HL-60 (cell line): Measurements from ENCODE around the gene PGP.

Experiments used
- DNase-seq, 2 experiments: peaks; one replicate each; pipeline ENCODE4 v3.0.0-alpha.2; 2010 to 2020; ENCODE audit warnings: low read depth in 1 of 2, low spot score in 1 of 2
- H3K27ac ChIP-seq: fragments of 250-450 bp; sonication (Bioruptor Pico); replicated peaks from 2 replicates; pipeline ENCODE4 v1.5.1; 2020; ENCODE audit warnings: mild to moderate bottlenecking, moderate library complexity
- H3K27me3 ChIP-seq: fragments of 250-450 bp; sonication (Bioruptor Pico); 2 replicates; pipeline ENCODE4 v1.5.1; 2021; ENCODE audit warnings: mild to moderate bottlenecking, moderate library complexity; ENCODE audit not compliant: insufficient read depth, poor library complexity, severe bottlenecking
- H3K4me3 ChIP-seq: replicated peaks from 2 replicates; pipeline ENCODE4 v1.5.1; 2011; ENCODE audit warnings: mild to moderate bottlenecking, control low read depth, low read length; ENCODE audit not compliant: insufficient read depth
- GABPA ChIP-seq: IDR thresholded peaks from 2 replicates; pipeline ENCODE4 v1.6.1; 2012; ENCODE audit warnings: low read depth
- POLR2AphosphoS5 ChIP-seq: IDR thresholded peaks from 2 replicates; pipeline ENCODE4 v1.6.1; 2012; ENCODE audit warnings: low read depth
- SPI1 ChIP-seq: IDR thresholded peaks from 2 replicates; pipeline ENCODE4 v1.6.1; 2012; ENCODE audit warnings: low read depth, mild to moderate bottlenecking, borderline replicate concordance
- TF ChIP-seq, protein P1 (sequence below): IDR thresholded peaks from one replicate; pipeline ENCODE4 v1.5.1; 2011; ENCODE audit warnings: low read length, control low read depth, inconsistent platforms; ENCODE audit not compliant: insufficient read depth
- TF ChIP-seq, protein P2 (sequence below): IDR thresholded peaks from 2 replicates; pipeline ENCODE4 v1.6.1; 2012; ENCODE audit warnings: low read depth; ENCODE audit not compliant: insufficient replicate concordance

The PGP gene

DNA sequence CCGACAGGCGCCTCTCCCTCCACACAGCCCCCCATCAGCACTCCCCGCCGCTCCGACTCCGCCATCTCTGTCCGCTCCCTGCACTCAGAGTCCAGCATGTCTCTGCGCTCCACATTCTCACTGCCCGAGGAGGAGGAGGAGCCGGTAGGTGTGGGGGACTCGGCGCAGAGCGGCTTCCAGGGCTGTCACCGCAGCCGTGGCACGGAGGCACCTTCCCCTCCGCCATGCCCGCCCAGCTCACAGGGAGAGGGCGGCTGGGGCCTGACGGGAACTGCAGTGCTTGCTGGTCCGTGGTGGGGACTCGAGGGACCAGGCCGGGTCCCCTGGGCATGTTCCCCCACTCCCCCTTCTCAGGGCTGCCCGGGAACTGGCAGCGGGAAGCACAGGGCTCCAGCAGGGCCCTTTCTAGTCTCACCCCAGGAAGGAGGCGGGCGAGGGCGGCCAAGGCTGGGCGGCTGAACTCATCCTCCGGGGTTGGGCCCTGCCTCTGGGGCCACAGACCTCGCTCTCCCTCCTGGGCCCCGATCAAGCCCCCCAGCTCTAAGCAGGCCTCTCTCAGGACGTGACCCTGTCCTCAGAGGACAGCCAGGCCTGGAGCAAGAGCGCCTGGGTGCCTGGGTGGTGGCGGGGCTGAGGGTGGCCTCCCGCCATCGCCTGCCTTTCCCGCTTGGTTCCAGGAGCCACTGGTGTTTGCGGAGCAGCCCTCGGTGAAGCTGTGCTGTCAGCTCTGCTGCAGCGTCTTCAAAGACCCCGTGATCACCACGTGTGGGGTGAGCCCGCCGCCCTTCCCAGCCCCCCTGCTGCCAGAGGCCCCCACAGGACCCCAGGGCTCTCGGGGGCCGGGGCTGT is 43.8 kb downstream of the PGP start:
- Histone ChIP-seq H3K4me3 (no peak overlapping the region), H3K27me3 (no peaks in the 10 kb centered on the region), H3K27ac (no peak overlapping the region)
- no peak for DNase-seq
- no peak for TF ChIP-seq POLR2AphosphoS5
- TF ChIP-seq, protein P1, sequence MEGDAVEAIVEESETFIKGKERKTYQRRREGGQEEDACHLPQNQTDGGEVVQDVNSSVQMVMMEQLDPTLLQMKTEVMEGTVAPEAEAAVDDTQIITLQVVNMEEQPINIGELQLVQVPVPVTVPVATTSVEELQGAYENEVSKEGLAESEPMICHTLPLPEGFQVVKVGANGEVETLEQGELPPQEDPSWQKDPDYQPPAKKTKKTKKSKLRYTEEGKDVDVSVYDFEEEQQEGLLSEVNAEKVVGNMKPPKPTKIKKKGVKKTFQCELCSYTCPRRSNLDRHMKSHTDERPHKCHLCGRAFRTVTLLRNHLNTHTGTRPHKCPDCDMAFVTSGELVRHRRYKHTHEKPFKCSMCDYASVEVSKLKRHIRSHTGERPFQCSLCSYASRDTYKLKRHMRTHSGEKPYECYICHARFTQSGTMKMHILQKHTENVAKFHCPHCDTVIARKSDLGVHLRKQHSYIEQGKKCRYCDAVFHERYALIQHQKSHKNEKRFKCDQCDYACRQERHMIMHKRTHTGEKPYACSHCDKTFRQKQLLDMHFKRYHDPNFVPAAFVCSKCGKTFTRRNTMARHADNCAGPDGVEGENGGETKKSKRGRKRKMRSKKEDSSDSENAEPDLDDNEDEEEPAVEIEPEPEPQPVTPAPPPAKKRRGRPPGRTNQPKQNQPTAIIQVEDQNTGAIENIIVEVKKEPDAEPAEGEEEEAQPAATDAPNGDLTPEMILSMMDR, result no peak
- TF ChIP-seq SPI1, result no peak
- TF ChIP-seq, protein P2, sequence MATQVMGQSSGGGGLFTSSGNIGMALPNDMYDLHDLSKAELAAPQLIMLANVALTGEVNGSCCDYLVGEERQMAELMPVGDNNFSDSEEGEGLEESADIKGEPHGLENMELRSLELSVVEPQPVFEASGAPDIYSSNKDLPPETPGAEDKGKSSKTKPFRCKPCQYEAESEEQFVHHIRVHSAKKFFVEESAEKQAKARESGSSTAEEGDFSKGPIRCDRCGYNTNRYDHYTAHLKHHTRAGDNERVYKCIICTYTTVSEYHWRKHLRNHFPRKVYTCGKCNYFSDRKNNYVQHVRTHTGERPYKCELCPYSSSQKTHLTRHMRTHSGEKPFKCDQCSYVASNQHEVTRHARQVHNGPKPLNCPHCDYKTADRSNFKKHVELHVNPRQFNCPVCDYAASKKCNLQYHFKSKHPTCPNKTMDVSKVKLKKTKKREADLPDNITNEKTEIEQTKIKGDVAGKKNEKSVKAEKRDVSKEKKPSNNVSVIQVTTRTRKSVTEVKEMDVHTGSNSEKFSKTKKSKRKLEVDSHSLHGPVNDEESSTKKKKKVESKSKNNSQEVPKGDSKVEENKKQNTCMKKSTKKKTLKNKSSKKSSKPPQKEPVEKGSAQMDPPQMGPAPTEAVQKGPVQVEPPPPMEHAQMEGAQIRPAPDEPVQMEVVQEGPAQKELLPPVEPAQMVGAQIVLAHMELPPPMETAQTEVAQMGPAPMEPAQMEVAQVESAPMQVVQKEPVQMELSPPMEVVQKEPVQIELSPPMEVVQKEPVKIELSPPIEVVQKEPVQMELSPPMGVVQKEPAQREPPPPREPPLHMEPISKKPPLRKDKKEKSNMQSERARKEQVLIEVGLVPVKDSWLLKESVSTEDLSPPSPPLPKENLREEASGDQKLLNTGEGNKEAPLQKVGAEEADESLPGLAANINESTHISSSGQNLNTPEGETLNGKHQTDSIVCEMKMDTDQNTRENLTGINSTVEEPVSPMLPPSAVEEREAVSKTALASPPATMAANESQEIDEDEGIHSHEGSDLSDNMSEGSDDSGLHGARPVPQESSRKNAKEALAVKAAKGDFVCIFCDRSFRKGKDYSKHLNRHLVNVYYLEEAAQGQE, result no peak
- TF ChIP-seq GABPA, result no peak

DNA sequence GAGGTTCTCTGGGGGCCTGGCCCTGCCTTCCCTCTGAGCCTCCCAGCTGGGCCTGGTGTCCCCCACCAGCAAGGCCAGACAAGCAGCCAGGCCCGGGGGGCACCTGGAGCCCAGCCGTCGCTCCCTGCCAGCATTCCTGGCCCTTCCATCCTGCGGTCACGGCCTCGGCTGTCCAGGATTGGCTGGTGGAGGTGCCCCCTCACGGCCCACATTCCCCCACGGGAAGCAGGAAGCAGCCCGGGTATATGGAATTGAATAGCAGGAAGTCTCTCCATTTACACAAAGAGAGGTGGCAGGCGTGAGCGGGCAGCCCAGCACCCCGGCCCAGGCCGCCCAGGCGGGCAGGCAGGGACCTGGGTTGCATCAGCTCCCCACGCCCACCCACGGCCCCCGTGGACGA is 44.6 kb downstream of the PGP start:
- Histone ChIP-seq H3K27me3 (no peaks in the 10 kb centered on the region), H3K4me3 (no peak overlapping the region), H3K27ac (no peak overlapping the region)
- no peak for DNase-seq
- TF ChIP-seq, protein P1, result no peak

DNA sequence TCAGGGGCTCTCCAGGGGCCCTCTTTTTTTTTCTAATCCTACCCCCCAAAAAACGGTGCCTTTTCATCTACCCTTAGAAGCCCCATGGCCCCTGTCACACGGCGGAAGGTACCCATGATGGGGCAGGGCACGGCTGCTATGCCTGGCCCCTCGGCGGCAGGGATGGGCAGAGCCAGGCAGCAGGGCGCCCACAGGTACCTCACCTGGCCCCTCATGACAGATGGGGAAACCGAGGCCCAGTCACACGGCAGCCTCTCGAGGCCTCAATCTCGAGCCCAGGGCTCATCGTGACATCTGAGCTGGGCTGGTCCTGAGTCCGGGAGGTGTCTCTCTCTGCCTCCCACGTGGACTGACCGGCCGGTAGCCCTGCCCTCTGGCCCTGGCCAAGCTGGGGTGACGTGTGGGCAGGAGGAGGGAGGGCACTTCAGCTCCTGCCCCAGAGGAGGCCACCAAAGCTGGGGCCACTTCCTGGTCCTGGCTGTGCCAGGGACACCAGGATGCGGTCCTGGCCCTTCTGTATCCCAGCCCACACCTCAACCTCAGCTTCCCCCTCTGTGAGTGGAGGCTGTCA is 47.5 kb downstream of the PGP start:
- H3K27me3 ChIP-seq, result no peaks in the 10 kb centered on the region
- DNase-seq, result no peak
- H3K4me3 ChIP-seq, result no peak overlapping the region
- TF ChIP-seq SPI1, result no peak
- TF ChIP-seq POLR2AphosphoS5, result no peak
- TF ChIP-seq, protein P2, result no peak
- TF ChIP-seq GABPA, result no peak
- TF ChIP-seq, protein P1, result no peak
- no peak overlapping the region for H3K27ac ChIP-seq
